H9 (cell line): ENCODE measurements around the gene LITAFD. TPM values are rescaled to one million over a fixed set of nuclear protein-coding genes. Genes with fewer than 3 reads are reported as not detected.
"Not testable (repeated sequence)": the region's sequence is repeated elsewhere in the genome, so short reads cannot be mapped to it uniquely, and the experiment has no call there.

Source experiments
- DNase-seq: peaks from one replicate; pipeline ENCODE4 v3.0.0-alpha.2; 2017
- H2AFZ ChIP-seq: one replicate; pipeline ENCODE4 v1.6.1; 2013; ENCODE audit warnings: mild to moderate bottlenecking, low read length, control low read depth, moderate library complexity
- H2AK5ac ChIP-seq: 2 replicates; pipeline ENCODE4 v1.6.1; 2013; ENCODE audit warnings: low read length, control low read depth, mixed read lengths; ENCODE audit not compliant: insufficient read length
- H2BK120ac ChIP-seq: one replicate; pipeline ENCODE4 v1.6.1; 2013; ENCODE audit warnings: low read depth, mild to moderate bottlenecking, low read length, control low read depth, inconsistent platforms; ENCODE audit not compliant: poor library complexity, severe bottlenecking
- H2BK12ac ChIP-seq: 2 replicates; pipeline ENCODE4 v1.6.1; 2013; ENCODE audit warnings: low read length, control low read depth, mixed read lengths, low read depth; ENCODE audit not compliant: insufficient read length
- H2BK15ac ChIP-seq: 2 replicates; pipeline ENCODE4 v1.6.1; 2013; ENCODE audit warnings: low read depth, low read length, control low read depth
- H2BK20ac ChIP-seq: one replicate; pipeline ENCODE4 v1.6.1; 2013; ENCODE audit warnings: low read depth, mild to moderate bottlenecking, low read length, control low read depth, inconsistent platforms; ENCODE audit not compliant: poor library complexity, severe bottlenecking
- H2BK5ac ChIP-seq: 2 replicates; pipeline ENCODE4 v1.6.1; 2013; ENCODE audit warnings: low read length, control low read depth, mixed read lengths; ENCODE audit not compliant: insufficient read length
- H3K14ac ChIP-seq: 2 replicates; pipeline ENCODE4 v1.6.1; 2013; ENCODE audit warnings: low read length, control low read depth; ENCODE audit not compliant: insufficient read depth
- H3K18ac ChIP-seq: 2 replicates; pipeline ENCODE4 v1.6.1; 2013; ENCODE audit warnings: low read depth, mild to moderate bottlenecking, mixed read lengths, low read length, control low read depth; ENCODE audit not compliant: insufficient read length
- H3K23ac ChIP-seq: 2 replicates; pipeline ENCODE4 v1.6.1; 2013; ENCODE audit warnings: low read length, control low read depth, mixed read lengths, low read depth; ENCODE audit not compliant: insufficient read length
- H3K23me2 ChIP-seq: 2 replicates; pipeline ENCODE4 v1.6.1; 2013; ENCODE audit warnings: low read depth, mild to moderate bottlenecking, mixed read lengths, low read length, control low read depth; ENCODE audit not compliant: insufficient read length, poor library complexity, severe bottlenecking
- H3K27ac ChIP-seq: 2 replicates; pipeline ENCODE4 v1.5.1; 2013; ENCODE audit warnings: low read length, control low read depth, mixed read lengths, low read depth; ENCODE audit not compliant: insufficient read length
- H3K27me3 ChIP-seq: 2 replicates; pipeline ENCODE4 v1.6.1; 2013; ENCODE audit warnings: low read length, control low read depth, inconsistent platforms; ENCODE audit not compliant: insufficient read depth
- H3K4ac ChIP-seq: 2 replicates; pipeline ENCODE4 v1.6.1; 2013; ENCODE audit warnings: low read depth, mild to moderate bottlenecking, control low read depth, inconsistent platforms, low read length, moderate library complexity
- H3K4me1 ChIP-seq: 2 replicates; pipeline ENCODE4 v1.6.1; 2013; ENCODE audit warnings: low read length, control low read depth, inconsistent platforms; ENCODE audit not compliant: insufficient read depth
- H3K4me2 ChIP-seq: 2 replicates; pipeline ENCODE4 v1.6.1; 2013; ENCODE audit warnings: low read length, control low read depth, mixed read lengths; ENCODE audit not compliant: insufficient read length, insufficient read depth
- H3K56ac ChIP-seq: 2 replicates; pipeline ENCODE4 v1.6.1; 2013; ENCODE audit warnings: low read depth, mild to moderate bottlenecking, mixed read lengths, low read length, control low read depth; ENCODE audit not compliant: insufficient read length
- H3K79me1 ChIP-seq: 2 replicates; pipeline ENCODE4 v1.6.1; 2013; ENCODE audit warnings: low read depth, mild to moderate bottlenecking, moderate library complexity, low read length, control low read depth, inconsistent platforms; ENCODE audit not compliant: insufficient read depth, poor library complexity, severe bottlenecking
- H3K79me2 ChIP-seq: 2 replicates; pipeline ENCODE4 v1.6.1; 2013; ENCODE audit warnings: low read length, control low read depth, inconsistent platforms; ENCODE audit not compliant: insufficient read depth
- H3K9ac ChIP-seq: 2 replicates; pipeline ENCODE4 v1.6.1; 2013; ENCODE audit warnings: low read length, control low read depth, mixed read lengths; ENCODE audit not compliant: insufficient read length; ENCODE audit errors: extremely low read depth
- H3K9me3 ChIP-seq: one replicate; pipeline ENCODE4 v1.6.1; 2013; ENCODE audit warnings: low read depth, low read length, inconsistent platforms; ENCODE audit not compliant: control insufficient read depth
- H3T11ph ChIP-seq: one replicate; pipeline ENCODE4 v1.6.1; 2013; ENCODE audit warnings: mild to moderate bottlenecking, low read length, control low read depth, inconsistent platforms
- H4K20me1 ChIP-seq: one replicate; pipeline ENCODE4 v1.6.1; 2013; ENCODE audit not compliant: control insufficient read depth, insufficient read length, insufficient read depth
- H4K5ac ChIP-seq: 2 replicates; pipeline ENCODE4 v1.6.1; 2013; ENCODE audit warnings: low read depth, mild to moderate bottlenecking, mixed read lengths, low read length, control low read depth; ENCODE audit not compliant: insufficient read length
- H4K8ac ChIP-seq: replicated peaks from 2 replicates; pipeline ENCODE4 v1.6.1; 2013; ENCODE audit warnings: low read length, control low read depth, mixed read lengths, low read depth; ENCODE audit not compliant: insufficient read length
- H4K91ac ChIP-seq: 2 replicates; pipeline ENCODE4 v1.6.1; 2013; ENCODE audit warnings: low read depth, mild to moderate bottlenecking, moderate library complexity, mixed read lengths, low read length, control low read depth; ENCODE audit not compliant: insufficient read length
- H3K27ac Mint-ChIP-seq, 3 experiments: 2 replicates in 2 of 3; 3 replicates in 1 of 3; pipeline ENCODE4 v1.8.0; 2020 to 2021; ENCODE audit warnings: mixed read lengths in 3 of 3, mild to moderate bottlenecking in 1 of 3, moderate library complexity in 1 of 3
- H3K27me3 Mint-ChIP-seq: 2 replicates; pipeline ENCODE4 v1.8.0; 2021; ENCODE audit warnings: low read depth, mild to moderate bottlenecking, moderate library complexity, mixed read lengths
- H3K36me3 Mint-ChIP-seq, 3 experiments: 2 replicates in 2 of 3; 3 replicates in 1 of 3; pipeline ENCODE4 v1.8.0; 2020 to 2021; ENCODE audit warnings: low read depth in 3 of 3, mixed read lengths in 3 of 3; ENCODE audit not compliant: insufficient read depth in 1 of 3
- H3K4me1 Mint-ChIP-seq, 2 experiments: 2 replicates each; pipeline ENCODE4 v1.8.0; 2020; ENCODE audit warnings: mixed read lengths in 2 of 2
- H3K4me3 Mint-ChIP-seq, 2 experiments: 2 replicates in 1 of 2; 3 replicates in 1 of 2; pipeline ENCODE4 v1.8.0; 2020 to 2021; ENCODE audit warnings: mild to moderate bottlenecking in 2 of 2, mixed read lengths in 2 of 2, moderate library complexity in 1 of 2
- H3K9me3 Mint-ChIP-seq, 2 experiments: 2 replicates in 1 of 2; 3 replicates in 1 of 2; pipeline ENCODE4 v1.8.0; 2020; ENCODE audit warnings: mild to moderate bottlenecking in 2 of 2, mixed read lengths in 2 of 2, moderate library complexity in 1 of 2
- WGBS: extraction: QIAGEN DNeasy Blood & Tissue Kit; methylation state at CpG from one replicate; pipeline ENCODE4 v1.1.7; 2013; ENCODE audit warnings: missing lambda C conversion rate, low lambda C conversion rate, mixed read lengths; ENCODE audit not compliant: insufficient read length; ENCODE audit errors: extremely low coverage; 5-methylcytosine and 5-hydroxymethylcytosine counted together
- total RNA-seq: library from RNA; stranded (reverse); gene quantifications from 2 replicates; pipeline ENCODE4 v1.2.1, GENCODE V29; 2021
- TF ChIP-seq, protein P1 (sequence below): fragments of 200-600 bp; sonication (generic); conservative IDR thresholded peaks from 3 replicates; pipeline ENCODE4 v1.8.0; 2021; ENCODE audit warnings: antibody characterized with exemption, mild to moderate bottlenecking

Gene LITAFD
- total RNA-seq, 1 experiment from 2014 or later: not detected

DNA sequence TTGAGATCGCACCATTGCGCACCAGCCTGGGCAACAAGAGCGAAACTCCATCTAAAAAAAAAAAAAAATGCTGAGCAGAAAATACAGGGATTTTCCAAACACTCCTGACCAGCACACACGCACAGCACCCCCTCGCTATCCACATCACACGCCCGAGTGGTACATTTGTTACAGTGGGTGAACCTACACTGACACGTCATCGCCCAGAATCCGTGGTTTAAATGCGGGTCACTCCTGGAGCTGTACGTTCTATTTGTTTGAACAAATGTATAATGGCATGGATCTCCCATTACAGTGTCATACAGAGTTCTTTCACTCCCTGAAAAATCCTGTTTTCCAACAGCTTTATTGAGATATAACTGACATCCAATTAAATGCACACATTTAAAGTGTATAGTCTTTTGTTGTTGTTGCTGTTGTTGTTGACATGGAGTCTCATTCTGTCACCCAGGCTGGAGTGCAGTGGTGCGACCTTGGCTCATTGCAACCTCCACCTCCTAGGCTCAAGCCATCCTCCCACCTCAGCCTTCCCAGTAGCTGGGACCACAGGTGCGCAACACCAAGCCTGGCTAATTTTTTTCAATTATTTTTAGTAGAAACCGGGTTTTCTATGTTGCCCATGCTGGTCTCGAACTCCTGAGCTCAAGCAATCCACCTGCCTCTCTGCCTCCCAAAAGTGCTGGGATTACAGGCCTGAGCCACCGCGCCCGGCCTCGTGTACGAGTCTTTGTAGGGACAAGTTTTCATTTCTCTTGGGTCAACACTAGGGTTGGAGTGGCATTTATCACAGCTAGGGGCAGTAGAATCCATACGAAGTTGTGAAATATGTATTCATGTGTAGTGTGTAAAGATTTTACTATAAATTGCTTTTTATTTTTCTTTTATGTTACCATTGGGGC lies 8.9 kb upstream of the LITAFD start:
- H3K23me2 ChIP-seq: peaks cover 2% of the 10 kb centered on the region
- whole genome bisulfite sequencing: no CpG with 5 or more reads among the region's 22 CpGs
- DNase-seq: no peak
- TF ChIP-seq, protein P1, sequence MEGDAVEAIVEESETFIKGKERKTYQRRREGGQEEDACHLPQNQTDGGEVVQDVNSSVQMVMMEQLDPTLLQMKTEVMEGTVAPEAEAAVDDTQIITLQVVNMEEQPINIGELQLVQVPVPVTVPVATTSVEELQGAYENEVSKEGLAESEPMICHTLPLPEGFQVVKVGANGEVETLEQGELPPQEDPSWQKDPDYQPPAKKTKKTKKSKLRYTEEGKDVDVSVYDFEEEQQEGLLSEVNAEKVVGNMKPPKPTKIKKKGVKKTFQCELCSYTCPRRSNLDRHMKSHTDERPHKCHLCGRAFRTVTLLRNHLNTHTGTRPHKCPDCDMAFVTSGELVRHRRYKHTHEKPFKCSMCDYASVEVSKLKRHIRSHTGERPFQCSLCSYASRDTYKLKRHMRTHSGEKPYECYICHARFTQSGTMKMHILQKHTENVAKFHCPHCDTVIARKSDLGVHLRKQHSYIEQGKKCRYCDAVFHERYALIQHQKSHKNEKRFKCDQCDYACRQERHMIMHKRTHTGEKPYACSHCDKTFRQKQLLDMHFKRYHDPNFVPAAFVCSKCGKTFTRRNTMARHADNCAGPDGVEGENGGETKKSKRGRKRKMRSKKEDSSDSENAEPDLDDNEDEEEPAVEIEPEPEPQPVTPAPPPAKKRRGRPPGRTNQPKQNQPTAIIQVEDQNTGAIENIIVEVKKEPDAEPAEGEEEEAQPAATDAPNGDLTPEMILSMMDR: peak; percentile 32; the same call in 1 of the 3 replicates
- no peak overlapping the region for H4K5ac ChIP-seq
- no peak overlapping the region for H3K27ac Mint-ChIP-seq
- no peak overlapping the region for H2AFZ ChIP-seq
- no peak overlapping the region for H3K9ac ChIP-seq
- H2BK15ac ChIP-seq: no peak overlapping the region
- H2BK20ac ChIP-seq: no peak overlapping the region
- H2AK5ac ChIP-seq: no peak overlapping the region
- no peak overlapping the region for H3K14ac ChIP-seq
- H4K8ac ChIP-seq: no peak overlapping the region
- no peaks in the 10 kb centered on the region for H3K27me3 ChIP-seq
- no peaks in the 10 kb centered on the region for H4K20me1 ChIP-seq
- H3K36me3 Mint-ChIP-seq: no peaks in the 10 kb centered on the region
- no peaks in the 10 kb centered on the region for H3K4me1 ChIP-seq
- no peak overlapping the region for H2BK12ac ChIP-seq
- no peaks in the 10 kb centered on the region; a peak in 2 of 5 replicates for H3K9me3 Mint-ChIP-seq
- peaks cover 2% of the 10 kb centered on the region; the same call in 1 of the 2 replicates for H3K27me3 Mint-ChIP-seq
- H2BK5ac ChIP-seq: no peak overlapping the region
- H3K79me2 ChIP-seq: no peaks in the 10 kb centered on the region
- H3K23ac ChIP-seq: no peak overlapping the region
- H3K56ac ChIP-seq: no peak overlapping the region
- no peak overlapping the region for H2BK120ac ChIP-seq
- no peak overlapping the region for H3K4me2 ChIP-seq
- peaks cover 13% of the 10 kb centered on the region in 2 experiments for H3K4me1 Mint-ChIP-seq
- H3K9me3 ChIP-seq: no peaks in the 10 kb centered on the region
- H3K79me1 ChIP-seq: no peaks in the 10 kb centered on the region
- no peak overlapping the region for H3K4ac ChIP-seq
- H3T11ph ChIP-seq: no peak overlapping the region
- no peak overlapping the region for H3K27ac ChIP-seq
- H3K4me3 Mint-ChIP-seq: no peak overlapping the region
- no peak overlapping the region for H4K91ac ChIP-seq
- H3K18ac ChIP-seq: no peak overlapping the region

DNA sequence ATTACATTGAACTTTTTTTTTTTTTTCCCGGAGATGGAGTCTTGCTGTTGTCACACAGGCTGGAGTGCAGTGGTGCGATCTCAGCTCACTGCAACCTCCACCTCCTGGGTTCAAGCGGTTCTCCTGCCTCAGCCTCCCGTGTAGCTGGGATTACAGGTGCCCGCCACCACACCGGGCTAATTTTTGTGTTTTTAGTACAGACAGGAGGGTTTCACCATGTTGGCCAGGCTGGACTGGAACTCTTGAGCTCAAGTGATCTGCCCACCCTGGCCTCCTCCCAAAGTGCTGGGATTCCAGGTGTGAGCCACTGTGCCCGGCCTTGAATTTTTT lies 8.3 kb upstream of the LITAFD start:
- not testable (repeated sequence) for H3K23ac ChIP-seq, H3K27ac ChIP-seq, H3K36me3 Mint-ChIP-seq, H3K14ac ChIP-seq, H3K56ac ChIP-seq, H3K27me3 ChIP-seq, H4K8ac ChIP-seq, H3K9me3 Mint-ChIP-seq, H2AK5ac ChIP-seq, H3K23me2 ChIP-seq, DNase-seq, H2BK120ac ChIP-seq, H3K4me1 ChIP-seq, H3T11ph ChIP-seq, H2BK20ac ChIP-seq, H3K79me1 ChIP-seq, H3K9me3 ChIP-seq, H4K91ac ChIP-seq, H3K79me2 ChIP-seq, H3K4ac ChIP-seq, H3K18ac ChIP-seq, H3K9ac ChIP-seq, H3K27me3 Mint-ChIP-seq, H3K27ac Mint-ChIP-seq, H2BK12ac ChIP-seq, H2BK5ac ChIP-seq, H2AFZ ChIP-seq, H2BK15ac ChIP-seq, H3K4me3 Mint-ChIP-seq, H3K4me2 ChIP-seq, H4K20me1 ChIP-seq, H4K5ac ChIP-seq
- no CpG with 5 or more reads among the region's 7 CpGs for WGBS
- peaks cover 18 to 19% of the 10 kb centered on the region in 2 experiments for H3K4me1 Mint-ChIP-seq
